HCT116 (cell line): ENCODE results near the gene CWC27. TPM values are rescaled to one million over a fixed set of nuclear protein-coding genes. Genes with fewer than 3 reads are reported as not detected.

Experiments
- ATAC-seq: fragments of 200-7000 bp; cut with Tn5 transposase; 2 replicates; pipeline ENCODE4 v1.9.1; 2020; ENCODE audit warnings: mild to moderate bottlenecking, moderate library complexity
- BruUV-seq: library from RNA; stranded (reverse); fragments of 400-500 nt; replicated peaks from 2 replicates; lab custom pipeline; 2021; lab: Mats Ljungman, UMichigan
- CTCF ChIA-PET: fragments of 300-600 bp; sonication (Branson Sonifier 250); formaldehyde crosslinking; loops from one replicate; lab custom pipeline; 2021; ENCODE audit warnings: antibody characterized with exemption; lab: Charles Lee
- POLR2A ChIA-PET: fragments of 300-600, 350-600 bp; sonication (Branson Sonifier 250); formaldehyde crosslinking; loops from one replicate; lab custom pipeline; 2021; ENCODE audit warnings: antibody characterized with exemption; lab: Charles Lee
- RAD21 ChIA-PET, 2 experiments: fragments of 300-600 bp; sonication (Branson Sonifier 250); formaldehyde crosslinking; loops; one replicate each; lab custom pipeline; 2023; ENCODE audit warnings: low total read pairs in 2 of 2; ENCODE audit not compliant: uncharacterized antibody in 2 of 2, unreplicated experiment in 2 of 2, low non-redundant PET in 1 of 2; lab: Charles Lee
- DNase-seq: peaks from one replicate; pipeline ENCODE4 v3.0.0-alpha.2; 2010; ENCODE audit warnings: low read depth, low spot score
- H2AFZ ChIP-seq: fragments of 200-600 bp; shearing (Covaris generic), sonication (generic); 2 replicates; pipeline ENCODE4 v1.6.1; 2017; ENCODE audit warnings: low read depth, mixed run types, mixed read lengths, antibody characterized with exemption, low read length; ENCODE audit not compliant: poor library complexity, severe bottlenecking
- H3K27ac ChIP-seq: 2 replicates; pipeline ENCODE4 v1.5.1; 2012; ENCODE audit warnings: low read depth, low read length
- H3K27me3 ChIP-seq: fragments of 200-600 bp; sonication (generic); 2 replicates; pipeline ENCODE4 v1.6.1; 2016; ENCODE audit warnings: mixed run types, low read length, mixed read lengths; ENCODE audit not compliant: insufficient read depth
- H3K36me3 ChIP-seq, 2 experiments: fragments of 200-500 bp in 1 of 2; fragments of 200-600 bp in 1 of 2; sonication (Bioruptor generic) in 1 of 2; sonication (generic) in 1 of 2; 2 replicates each; pipeline versions ENCODE4 v1.5.1 to v1.6.1; 2014 to 2016; ENCODE audit warnings: low read length in 2 of 2, inconsistent platforms in 1 of 2, mixed read lengths in 1 of 2, mixed run types in 1 of 2; ENCODE audit not compliant: insufficient read depth in 2 of 2, control insufficient read depth in 1 of 2
- H3K4me1 ChIP-seq, 2 experiments: fragments of 200-600 bp in 1 of 2; sonication (generic) in 1 of 2; 2 replicates each; pipeline versions ENCODE4 v1.5.1 to v1.6.1; 2012 to 2017; ENCODE audit warnings: low read length in 2 of 2, inconsistent platforms in 1 of 2, mild to moderate bottlenecking in 1 of 2, mixed read lengths in 1 of 2, mixed run types in 1 of 2, moderate library complexity in 1 of 2; ENCODE audit not compliant: insufficient read depth in 2 of 2, control insufficient read depth in 1 of 2
- H3K4me2 ChIP-seq: fragments of 200-600 bp; sonication (generic); 2 replicates; pipeline ENCODE4 v1.6.1; 2017; ENCODE audit warnings: mixed run types, low read length, mixed read lengths
- H3K4me3 ChIP-seq, 2 experiments: fragments of 200-600 bp in 1 of 2; sonication (generic) in 1 of 2; replicated peaks in 1 of 2; 2 replicates each; pipeline ENCODE4 v1.5.1; 2011 to 2016; ENCODE audit warnings: low read length in 2 of 2, control low read depth in 1 of 2, low read depth in 1 of 2, mild to moderate bottlenecking in 1 of 2, mixed read lengths in 1 of 2, mixed run types in 1 of 2
- H3K79me2 ChIP-seq: fragments of 200-600 bp; sonication (generic); 2 replicates; pipeline ENCODE4 v1.6.1; 2017; ENCODE audit warnings: mild to moderate bottlenecking, mixed run types, low read length, moderate library complexity, mixed read lengths; ENCODE audit not compliant: insufficient read depth
- H3K9ac ChIP-seq: fragments of 200-600 bp; sonication (generic); 2 replicates; pipeline ENCODE4 v1.6.1; 2016; ENCODE audit warnings: low read length, mixed read lengths
- H3K9me2 ChIP-seq: fragments of 200-600 bp; sonication (generic), shearing (Covaris generic); 2 replicates; pipeline ENCODE4 v1.6.1; 2017; ENCODE audit warnings: mixed run types, mild to moderate bottlenecking, moderate library complexity; ENCODE audit not compliant: insufficient read depth
- H3K9me3 ChIP-seq, 2 experiments: fragments of 200-500 bp in 1 of 2; fragments of 200-600 bp in 1 of 2; sonication (Bioruptor generic) in 1 of 2; sonication (generic) in 1 of 2; 2 replicates each; pipeline ENCODE4 v1.6.1; 2014 to 2017; ENCODE audit warnings: low read length in 2 of 2, mixed read lengths in 2 of 2, inconsistent platforms in 1 of 2, low read depth in 1 of 2, mild to moderate bottlenecking in 1 of 2, mixed run types in 1 of 2, moderate library complexity in 1 of 2; ENCODE audit not compliant: control insufficient read depth in 1 of 2, insufficient read depth in 1 of 2
- H4K20me1 ChIP-seq: fragments of 200-600 bp; sonication (generic), shearing (Covaris generic); 2 replicates; pipeline ENCODE4 v1.6.1; 2017; ENCODE audit warnings: mixed run types, mild to moderate bottlenecking, moderate library complexity; ENCODE audit not compliant: insufficient read depth
- EZH2 ChIP-seq: fragments of 200-600 bp; sonication (generic); IDR thresholded peaks from 2 replicates; pipeline ENCODE4 v1.6.1; 2017; ENCODE audit warnings: antibody characterized with exemption, mixed run types
- EZH2phosphoT487 ChIP-seq: fragments of 200-600 bp; IDR thresholded peaks from 2 replicates; pipeline ENCODE4 v1.6.1; 2018; ENCODE audit warnings: antibody characterized with exemption, borderline replicate concordance
- FOSL1 ChIP-seq: IDR thresholded peaks from 2 replicates; pipeline ENCODE4 v1.6.1; 2012; ENCODE audit warnings: low read depth
- JUND ChIP-seq: IDR thresholded peaks from 2 replicates; pipeline ENCODE4 v1.6.1; 2012
- POLR2A ChIP-seq: IDR thresholded peaks from 2 replicates; pipeline ENCODE4 v1.7.0; 2011; ENCODE audit warnings: borderline replicate concordance; ENCODE audit not compliant: insufficient read depth, insufficient read length; ENCODE audit errors: extremely low read depth
- POLR2AphosphoS5 ChIP-seq: IDR thresholded peaks from 2 replicates; pipeline ENCODE4 v1.6.1; 2011; ENCODE audit warnings: mild to moderate bottlenecking, low read depth, low read length, moderate library complexity
- RAD21 ChIP-seq: IDR thresholded peaks from 2 replicates; pipeline ENCODE4 v1.6.1; 2012; ENCODE audit warnings: low read depth, mild to moderate bottlenecking
- SP1 ChIP-seq: IDR thresholded peaks from 2 replicates; pipeline ENCODE4 v1.6.1; 2012; ENCODE audit warnings: low read depth
- TCF7L2 ChIP-seq: IDR thresholded peaks from 2 replicates; pipeline ENCODE4 v1.7.0; 2011; ENCODE audit warnings: borderline replicate concordance, inconsistent platforms; ENCODE audit not compliant: insufficient read depth, insufficient read length; ENCODE audit errors: extremely low read depth
- ZFX ChIP-seq: fragments of 450-650 bp; IDR thresholded peaks from 2 replicates; pipeline ENCODE4 v1.6.1; 2017
- intact Hi-C: fragments of 100-400 bp; cut with micrococcal nuclease; formaldehyde crosslinking; loops from 2 replicates; pipeline ENCODE4 v1.10.0; 2022
- total RNA-seq: library from RNA; stranded (reverse); gene quantifications from one replicate; pipeline ENCODE4 v1.2.1, GENCODE V29; 2021; ENCODE audit not compliant: unreplicated experiment
- TF ChIP-seq, protein P1 (sequence below): IDR thresholded peaks from 2 replicates; pipeline ENCODE4 v1.6.1; 2012
- TF ChIP-seq, protein P2 (sequence below): IDR thresholded peaks from 2 replicates; pipeline ENCODE4 v1.6.1; 2012

The CWC27 gene
- total RNA-seq, 1 experiment from 2014 or later: 29.1 TPM

DNA sequence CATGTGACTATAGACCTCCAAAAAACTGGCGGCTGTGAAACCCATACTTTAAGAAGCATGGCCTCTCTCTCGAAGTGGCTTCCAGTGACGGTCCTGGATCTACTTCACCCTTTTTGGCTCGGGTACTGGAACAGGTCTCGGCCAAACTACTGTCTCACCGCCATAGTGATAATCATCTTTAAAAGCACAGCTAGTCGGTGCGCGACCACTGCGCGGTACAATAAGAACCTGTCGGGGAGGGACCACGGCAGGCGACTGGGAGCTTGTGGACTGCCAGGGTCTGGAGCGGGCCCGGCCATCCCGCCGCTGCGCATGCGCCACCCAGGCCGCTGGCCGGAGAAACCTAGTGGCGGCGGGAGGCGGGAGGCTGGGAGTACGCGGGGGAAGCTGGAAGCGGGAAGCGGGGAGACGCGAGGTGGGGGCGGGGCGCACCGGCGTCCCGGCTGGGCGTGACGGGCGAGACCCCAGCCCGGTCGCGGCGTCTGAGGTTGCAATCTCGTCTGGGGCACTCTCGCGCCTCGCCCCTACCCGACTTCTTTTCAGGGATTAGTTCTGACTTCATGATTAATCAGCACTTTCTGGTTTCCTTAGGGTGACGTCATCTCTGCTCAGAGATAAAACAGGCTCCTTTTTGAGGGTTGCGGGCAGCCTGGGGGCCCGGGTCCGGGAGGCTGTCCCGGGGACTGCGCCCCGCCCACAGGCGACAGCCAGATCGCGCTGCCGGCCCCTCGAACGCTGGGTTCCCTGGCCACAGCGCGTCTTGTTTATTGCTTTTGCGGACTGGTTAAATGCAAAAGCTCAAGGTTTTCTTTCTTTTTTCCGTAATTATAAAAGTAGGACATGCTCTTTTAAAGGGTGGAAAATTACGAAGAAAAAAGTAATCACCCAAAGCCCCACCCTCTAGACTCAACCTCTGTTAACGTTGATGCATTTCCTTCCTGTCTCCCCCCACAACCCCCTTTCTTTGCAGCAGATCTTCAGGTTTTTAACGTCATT, 266.8 kb downstream of the CWC27 start:
- ChIA-PET CTCF (interaction anchor here (1.4 to 2.0 kb wide), 2 partner anchors 224 to 448 kb away, joined by 4 to 7 read pairs; no protein-coding TSS in a partner anchor), RAD21 (no interaction called here)

More for the DNA sequence above, 266.8 kb downstream of the CWC27 start:
- no peak; the same call in 1 of the 2 replicates for TF ChIP-seq SP1
- TF ChIP-seq EZH2phosphoT487: no peak
- peak; percentile 58; the same call in 1 of the 2 replicates for TF ChIP-seq ZFX
- TF ChIP-seq FOSL1: peak; percentile 62
- TF ChIP-seq, protein P1, sequence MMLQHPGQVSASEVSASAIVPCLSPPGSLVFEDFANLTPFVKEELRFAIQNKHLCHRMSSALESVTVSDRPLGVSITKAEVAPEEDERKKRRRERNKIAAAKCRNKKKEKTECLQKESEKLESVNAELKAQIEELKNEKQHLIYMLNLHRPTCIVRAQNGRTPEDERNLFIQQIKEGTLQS: peak; percentile 31; the same call in 1 of the 2 replicates
- TF ChIP-seq POLR2AphosphoS5: peak; percentile 65
- TF ChIP-seq TCF7L2: peak; percentile 63
- no peak for TF ChIP-seq EZH2
- TF ChIP-seq POLR2A: peak; percentile 70
- TF ChIP-seq JUND: peak; percentile 63
- TF ChIP-seq, protein P2, sequence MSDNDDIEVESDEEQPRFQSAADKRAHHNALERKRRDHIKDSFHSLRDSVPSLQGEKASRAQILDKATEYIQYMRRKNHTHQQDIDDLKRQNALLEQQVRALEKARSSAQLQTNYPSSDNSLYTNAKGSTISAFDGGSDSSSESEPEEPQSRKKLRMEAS: peak; percentile 46; the same call in 1 of the 2 replicates
- no peak for TF ChIP-seq RAD21
- H3K4me3 ChIP-seq: peak overlapping the region; percentile 50 to 60
- H3K27me3 ChIP-seq: no peaks in the 10 kb centered on the region
- no peaks in the 10 kb centered on the region for H3K36me3 ChIP-seq
- peak; percentile 69 for DNase-seq
- intact Hi-C loops: loop anchor here (5.0 kb wide), 1 partner anchor 78 kb away; no protein-coding TSS in a partner anchor
- H4K20me1 ChIP-seq: no peaks in the 10 kb centered on the region
- H3K27ac ChIP-seq: peak overlapping the region; percentile 58
- 0 out of 2 replicates have a peak, but pooled peaks cover 6% of the 10 kb centered on the region for H3K9me2 ChIP-seq
- TSS peak; percentile 93 for BruUV-seq
- no peaks in the 10 kb centered on the region for H3K79me2 ChIP-seq
- POLR2A ChIA-PET: interaction anchor here (0.9 kb wide), 1 partner anchor 25 kb away, joined by 3 read pairs; no protein-coding TSS in a partner anchor
- peak overlapping the region; percentile 64 for H2AFZ ChIP-seq
- ATAC-seq: peak; percentile 91
- peak overlapping the region; percentile 69 for H3K9ac ChIP-seq
- peak overlapping the region; percentile 90 for H3K4me2 ChIP-seq
- H3K9me3 ChIP-seq: no peaks in the 10 kb centered on the region
- H3K4me1 ChIP-seq: peaks cover 4 to 27% of the 10 kb centered on the region in 2 experiments; a peak in 2 of 4 replicates
